Fibroblast of lung (primary cell): ENCODE results near the gene DUSP28. TPM values are rescaled to one million over a fixed set of nuclear protein-coding genes. Genes with fewer than 3 reads are reported as not detected.
"Not testable (repeated sequence)": the region's sequence is repeated elsewhere in the genome, so short reads cannot be mapped to it uniquely, and the experiment has no call there.

Experiments used
- DNase-seq, 2 donors: peaks; one replicate each; pipeline versions ENCODE4 v3.0.0 to v3.0.0-alpha.2; 2010; ENCODE audit warnings: low read depth in 2 of 2
- H2AFZ ChIP-seq: 2 replicates; pipeline ENCODE4 v1.5.1; 2012; ENCODE audit warnings: low read length, control low read depth, inconsistent platforms
- H3K27ac ChIP-seq: 2 replicates; pipeline ENCODE4 v1.5.1; 2011; ENCODE audit warnings: low read length, control low read depth; ENCODE audit not compliant: insufficient read depth
- H3K27me3 ChIP-seq: 2 replicates; pipeline ENCODE4 v1.5.1; 2011; ENCODE audit warnings: mild to moderate bottlenecking, low read length; ENCODE audit not compliant: control insufficient read depth, insufficient read depth
- H3K36me3 ChIP-seq: 2 replicates; pipeline ENCODE4 v1.5.1; 2011; ENCODE audit warnings: low read length; ENCODE audit not compliant: control insufficient read depth, insufficient read depth
- H3K4me1 ChIP-seq: 2 replicates; pipeline ENCODE4 v1.5.1; 2011; ENCODE audit warnings: low read length; ENCODE audit not compliant: control insufficient read depth, insufficient read depth; ENCODE audit errors: extremely low read depth
- H3K4me2 ChIP-seq: 2 replicates; pipeline ENCODE4 v1.5.1; 2011; ENCODE audit warnings: low read length, control low read depth; ENCODE audit not compliant: insufficient read depth; ENCODE audit errors: extremely low read depth
- H3K4me3 ChIP-seq, 4 experiments: fragments of 200-600 bp in 1 of 4; sonication (generic) in 1 of 4; replicated peaks in 1 of 4; 2 replicates each; pipeline ENCODE4 v1.5.1; 2011 to 2016; ENCODE audit warnings: low read length in 4 of 4, low read depth in 3 of 4, mild to moderate bottlenecking in 3 of 4, control low read depth in 2 of 4, inconsistent platforms in 1 of 4, mixed read lengths in 1 of 4; ENCODE audit not compliant: insufficient read depth in 1 of 4; ENCODE audit errors: control extremely low read depth in 1 of 4
- H3K79me2 ChIP-seq: 2 replicates; pipeline ENCODE4 v1.5.1; 2012; ENCODE audit warnings: mild to moderate bottlenecking, low read length, inconsistent platforms; ENCODE audit not compliant: control insufficient read depth, insufficient read depth
- H3K9ac ChIP-seq: 2 replicates; pipeline ENCODE4 v1.5.1; 2011; ENCODE audit warnings: mild to moderate bottlenecking, low read length, control low read depth; ENCODE audit not compliant: insufficient read depth
- H3K9me3 ChIP-seq: 2 replicates; pipeline ENCODE4 v1.5.1; 2012; ENCODE audit warnings: low read depth, low read length; ENCODE audit not compliant: control insufficient read depth, insufficient read depth
- H4K20me1 ChIP-seq: 2 replicates; pipeline ENCODE4 v1.5.1; 2011; ENCODE audit warnings: low read length; ENCODE audit not compliant: control insufficient read depth, insufficient read depth; ENCODE audit errors: extremely low read depth
- EZH2 ChIP-seq: IDR thresholded peaks from 2 replicates; pipeline ENCODE4 v1.5.1; 2012; ENCODE audit warnings: low read length, control low read depth, mild to moderate bottlenecking; ENCODE audit errors: missing control alignments
- polyA plus RNA-seq, 2 donors: library from polyadenylated mRNA; depleted of rRNA in 1 of 2; stranded (reverse) in 1 of 2; unstranded in 1 of 2; fragments of >200 nt; gene quantifications; 2 replicates each; pipeline ENCODE4 v1.2.1, GENCODE V29; 2011 to 2012; ENCODE audit warnings: missing spikeins in 1 of 2
- total RNA-seq: library from RNA; depleted of rRNA; stranded (reverse); fragments of >200 nt; gene quantifications from 2 replicates; pipeline ENCODE4 v1.2.1, GENCODE V29; 2014
- TF ChIP-seq, protein P1 (sequence below), 2 donors: IDR thresholded peaks in 1 of 2; conservative IDR thresholded peaks in 1 of 2; 1 replicate in 1 of 2; 2 replicates in 1 of 2; pipeline ENCODE4 v1.5.1; 2011 to 2012; ENCODE audit warnings: low read length in 2 of 2, control low read depth in 1 of 2, inconsistent platforms in 1 of 2, low read depth in 1 of 2, mild to moderate bottlenecking in 1 of 2

The DUSP28 gene
- total and polyA plus RNA-seq, 2 donors (not counting 1 experiment from before 2014, with no cell fraction given): 2.5 to 3.9 TPM

DNA sequence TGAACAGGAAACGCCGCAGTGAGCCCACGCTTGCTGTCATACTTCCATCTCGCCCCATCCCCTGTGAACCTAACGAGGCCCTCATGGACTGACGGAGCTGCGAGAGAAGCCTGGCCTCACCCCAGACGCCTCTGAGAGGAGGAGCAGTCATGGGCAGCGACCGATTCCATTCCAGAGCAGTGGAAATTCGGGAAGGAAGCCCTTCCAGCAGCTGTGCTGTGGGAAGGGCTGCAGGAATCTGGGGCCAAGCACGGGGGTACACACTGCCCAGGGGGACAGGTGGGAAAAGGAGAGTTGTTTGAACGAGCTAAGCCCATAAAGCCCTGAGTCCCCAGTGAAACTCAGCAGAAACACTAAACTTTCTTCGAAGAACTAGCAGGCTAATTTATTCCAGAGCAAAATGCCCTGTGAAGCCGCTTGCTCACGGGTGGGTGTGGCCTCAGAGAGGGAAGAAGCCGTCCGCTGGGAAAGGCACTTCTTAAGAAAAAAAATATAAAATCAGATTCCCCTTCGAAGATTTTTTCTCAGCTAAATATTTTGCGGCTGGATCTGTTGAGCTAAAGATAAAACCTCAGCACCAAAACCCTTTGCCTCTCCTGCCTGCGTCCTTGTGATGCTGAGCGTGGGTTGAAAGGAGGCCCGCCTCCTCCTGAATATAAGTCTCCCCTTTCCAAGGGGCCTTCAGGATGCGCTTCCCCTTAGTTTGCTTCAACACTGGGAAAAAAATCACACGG is 40.6 kb upstream of the DUSP28 start:
- peak overlapping the region in 3 of 4 experiments; percentile 25 to 38 (median 38) for H3K4me3 ChIP-seq
- H3K36me3 ChIP-seq: no peaks in the 10 kb centered on the region
- H3K27me3 ChIP-seq: peaks cover 2% of the 10 kb centered on the region
- peaks cover 3% of the 10 kb centered on the region for H3K4me1 ChIP-seq
- peak overlapping the region; percentile 87 for H3K4me2 ChIP-seq
- H2AFZ ChIP-seq: peak overlapping the region; percentile 67
- no peaks in the 10 kb centered on the region for H4K20me1 ChIP-seq
- H3K9me3 ChIP-seq: no peaks in the 10 kb centered on the region
- peak; percentile 15 to 45 for DNase-seq
- H3K27ac ChIP-seq: no peak overlapping the region
- H3K9ac ChIP-seq: no peak overlapping the region
- no peaks in the 10 kb centered on the region for H3K79me2 ChIP-seq
- peak; percentile 7 for TF ChIP-seq EZH2
- TF ChIP-seq, protein P1, sequence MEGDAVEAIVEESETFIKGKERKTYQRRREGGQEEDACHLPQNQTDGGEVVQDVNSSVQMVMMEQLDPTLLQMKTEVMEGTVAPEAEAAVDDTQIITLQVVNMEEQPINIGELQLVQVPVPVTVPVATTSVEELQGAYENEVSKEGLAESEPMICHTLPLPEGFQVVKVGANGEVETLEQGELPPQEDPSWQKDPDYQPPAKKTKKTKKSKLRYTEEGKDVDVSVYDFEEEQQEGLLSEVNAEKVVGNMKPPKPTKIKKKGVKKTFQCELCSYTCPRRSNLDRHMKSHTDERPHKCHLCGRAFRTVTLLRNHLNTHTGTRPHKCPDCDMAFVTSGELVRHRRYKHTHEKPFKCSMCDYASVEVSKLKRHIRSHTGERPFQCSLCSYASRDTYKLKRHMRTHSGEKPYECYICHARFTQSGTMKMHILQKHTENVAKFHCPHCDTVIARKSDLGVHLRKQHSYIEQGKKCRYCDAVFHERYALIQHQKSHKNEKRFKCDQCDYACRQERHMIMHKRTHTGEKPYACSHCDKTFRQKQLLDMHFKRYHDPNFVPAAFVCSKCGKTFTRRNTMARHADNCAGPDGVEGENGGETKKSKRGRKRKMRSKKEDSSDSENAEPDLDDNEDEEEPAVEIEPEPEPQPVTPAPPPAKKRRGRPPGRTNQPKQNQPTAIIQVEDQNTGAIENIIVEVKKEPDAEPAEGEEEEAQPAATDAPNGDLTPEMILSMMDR (conservative IDR thresholded peaks at IDR 0.05 in 1 of 2, IDR thresholded peaks at IDR 0.05 in 1 of 2; ENCODE audit: low read depth in 1 of 2, low read length in 2 of 2): no peak

DNA sequence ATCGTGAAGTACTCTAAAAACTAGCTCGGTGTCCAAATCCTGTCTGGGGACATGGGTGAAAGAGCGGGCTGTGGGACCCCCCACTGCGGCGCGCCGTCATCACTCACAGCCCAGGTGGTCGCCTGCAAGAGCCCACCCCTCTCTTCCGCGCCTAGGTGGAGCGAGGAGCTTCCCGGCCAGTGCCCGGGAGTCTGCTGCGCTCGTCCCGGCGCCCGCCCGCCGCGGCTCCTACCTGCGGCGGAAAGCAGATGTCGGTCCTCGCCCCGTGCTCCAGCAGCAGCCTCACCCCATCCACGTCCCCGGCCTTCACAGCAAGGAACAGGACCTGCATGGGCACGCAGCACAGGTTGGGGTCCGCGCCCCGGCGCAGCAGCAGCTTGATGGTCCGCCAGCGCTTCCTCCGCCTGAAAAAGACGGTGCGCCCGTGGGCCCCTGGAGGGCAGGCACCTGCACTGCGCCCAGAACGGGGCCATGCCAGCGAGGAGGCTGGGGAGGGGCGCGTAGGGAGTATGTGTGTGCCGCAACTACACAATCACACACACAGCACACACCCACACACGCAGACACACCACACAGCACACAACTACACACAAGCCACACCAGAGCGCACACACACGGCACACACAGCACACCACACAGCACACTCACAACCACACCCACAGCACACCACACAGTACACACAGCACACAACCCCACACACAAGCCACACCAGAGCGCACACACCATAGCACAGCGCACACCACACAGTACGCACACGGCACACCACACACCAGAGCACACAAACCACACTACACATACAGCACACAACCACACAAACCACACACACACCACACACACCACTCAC is 39.8 kb upstream of the DUSP28 start:
- peak overlapping the region in 2 of 4 experiments; percentile 25 to 38 for H3K4me3 ChIP-seq
- no peak overlapping the region for H2AFZ ChIP-seq
- H3K4me2 ChIP-seq: peak overlapping the region; percentile 87
- no peaks in the 10 kb centered on the region for H3K36me3 ChIP-seq
- no peaks in the 10 kb centered on the region for H3K79me2 ChIP-seq
- no peaks in the 10 kb centered on the region for H3K9me3 ChIP-seq
- H4K20me1 ChIP-seq: no peaks in the 10 kb centered on the region
- TF ChIP-seq, protein P1 (conservative IDR thresholded peaks at IDR 0.05 in 1 of 2, IDR thresholded peaks at IDR 0.05 in 1 of 2; ENCODE audit: low read depth in 1 of 2, low read length in 2 of 2): no peak
- peak; percentile 56 for TF ChIP-seq EZH2
- H3K9ac ChIP-seq: no peak overlapping the region
- peaks cover 3% of the 10 kb centered on the region for H3K4me1 ChIP-seq
- DNase-seq: no peak
- H3K27ac ChIP-seq: no peak overlapping the region
- H3K27me3 ChIP-seq: peaks cover 2% of the 10 kb centered on the region

DNA sequence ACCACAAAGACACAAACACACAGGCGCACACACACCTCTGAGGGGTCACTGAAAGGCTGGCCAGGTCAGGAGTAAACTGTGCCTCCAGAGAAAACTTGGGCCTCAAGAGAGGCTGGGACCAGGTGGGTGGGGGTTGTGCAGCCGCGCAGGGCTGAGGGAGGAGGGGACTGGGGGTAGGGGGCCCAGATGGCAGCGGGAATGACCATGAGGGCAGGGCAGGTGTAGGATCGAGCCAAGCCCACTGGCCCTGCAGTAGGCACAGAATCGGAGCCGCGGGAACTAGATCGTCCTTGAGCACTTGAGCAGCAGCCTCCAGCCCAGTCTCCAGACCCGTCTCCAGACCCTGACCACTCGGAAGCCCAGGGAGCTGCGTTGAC is 39.2 kb upstream of the DUSP28 start:
- Histone ChIP-seq H2AFZ (no peak overlapping the region), H3K9me3 (no peaks in the 10 kb centered on the region), H3K79me2 (no peaks in the 10 kb centered on the region)

DNA sequence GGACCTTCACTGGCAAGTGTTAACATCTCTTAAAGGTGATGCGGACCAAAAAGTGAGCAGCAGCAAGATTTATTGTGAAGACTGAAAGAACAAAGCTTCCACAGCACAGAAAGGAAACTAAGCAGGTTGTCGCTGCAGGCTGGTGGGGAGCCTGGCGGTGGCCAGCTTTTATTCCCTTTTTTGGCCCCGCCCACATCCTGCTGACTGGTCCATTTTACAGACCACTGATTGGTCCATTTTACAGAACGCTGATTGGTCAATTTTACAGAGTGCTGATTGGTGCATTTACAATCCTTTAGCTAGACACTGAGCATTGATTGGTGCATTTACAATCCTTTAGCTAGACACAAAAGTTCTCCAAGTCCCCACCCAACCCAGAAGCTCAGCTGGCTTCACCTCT is 38.3 kb upstream of the DUSP28 start:
- H3K9ac ChIP-seq, H2AFZ ChIP-seq, H3K4me2 ChIP-seq, H3K4me1 ChIP-seq, DNase-seq, H3K36me3 ChIP-seq, H3K79me2 ChIP-seq, H3K27ac ChIP-seq, H4K20me1 ChIP-seq, H3K27me3 ChIP-seq, H3K9me3 ChIP-seq, H3K4me3 ChIP-seq: not testable (repeated sequence)

More for the DNA sequence above, 39.2 kb upstream of the DUSP28 start:
- H3K27me3 ChIP-seq: peaks cover 2% of the 10 kb centered on the region
- no peak overlapping the region for H3K9ac ChIP-seq
- H4K20me1 ChIP-seq: no peaks in the 10 kb centered on the region
- H3K4me1 ChIP-seq: peaks cover 3% of the 10 kb centered on the region
- H3K4me2 ChIP-seq: no peak overlapping the region
- H3K4me3 ChIP-seq: no peak overlapping the region
- TF ChIP-seq, protein P1 (conservative IDR thresholded peaks at IDR 0.05 in 1 of 2, IDR thresholded peaks at IDR 0.05 in 1 of 2; ENCODE audit: low read depth in 1 of 2, low read length in 2 of 2): no peak
- no peak for TF ChIP-seq EZH2
- no peaks in the 10 kb centered on the region for H3K36me3 ChIP-seq
- no peak overlapping the region for H3K27ac ChIP-seq
- DNase-seq: no peak
